Neutrophil (primary cell): ENCODE results near the gene RAB6B.

Experiments
- H3K27ac ChIP-seq: fragments of 200-600 bp; sonication (generic); 2 replicates; pipeline ENCODE4 v1.5.1; 2016; ENCODE audit warnings: mild to moderate bottlenecking, moderate library complexity
- H3K27me3 ChIP-seq: fragments of 200-600 bp; sonication (generic); 2 replicates; pipeline ENCODE4 v1.6.0; 2016; ENCODE audit warnings: mild to moderate bottlenecking
- H3K36me3 ChIP-seq: fragments of 200-600 bp; sonication (generic); 2 replicates; pipeline ENCODE4 v1.5.1; 2017
- H3K4me1 ChIP-seq, 2 experiments: fragments of 200-600 bp in 1 of 2; sonication (generic) in 1 of 2; 1 replicate in 1 of 2; 2 replicates in 1 of 2; pipeline versions ENCODE4 v1.5.1 to v1.6.1; 2013 to 2016; ENCODE audit warnings: low read depth in 1 of 2, low read length in 1 of 2, mild to moderate bottlenecking in 1 of 2, moderate library complexity in 1 of 2; ENCODE audit not compliant: control insufficient read depth in 1 of 2, insufficient read depth in 1 of 2
- H3K4me3 ChIP-seq, 2 experiments: fragments of 200-600 bp in 1 of 2; sonication (generic) in 1 of 2; 1 replicate in 1 of 2; 2 replicates in 1 of 2; pipeline ENCODE4 v1.5.1; 2013 to 2016; ENCODE audit warnings: low read depth in 1 of 2, low read length in 1 of 2, mild to moderate bottlenecking in 1 of 2, moderate library complexity in 1 of 2
- H3K9me3 ChIP-seq: fragments of 200-600 bp; sonication (generic); 2 replicates; pipeline ENCODE4 v1.5.1; 2016
- TF ChIP-seq, protein P1 (sequence below): fragments of 200-600 bp; sonication (generic); IDR thresholded peaks from 2 replicates; pipeline ENCODE4 v1.5.1; 2016; ENCODE audit warnings: antibody characterized with exemption

RAB6B gene

DNA sequence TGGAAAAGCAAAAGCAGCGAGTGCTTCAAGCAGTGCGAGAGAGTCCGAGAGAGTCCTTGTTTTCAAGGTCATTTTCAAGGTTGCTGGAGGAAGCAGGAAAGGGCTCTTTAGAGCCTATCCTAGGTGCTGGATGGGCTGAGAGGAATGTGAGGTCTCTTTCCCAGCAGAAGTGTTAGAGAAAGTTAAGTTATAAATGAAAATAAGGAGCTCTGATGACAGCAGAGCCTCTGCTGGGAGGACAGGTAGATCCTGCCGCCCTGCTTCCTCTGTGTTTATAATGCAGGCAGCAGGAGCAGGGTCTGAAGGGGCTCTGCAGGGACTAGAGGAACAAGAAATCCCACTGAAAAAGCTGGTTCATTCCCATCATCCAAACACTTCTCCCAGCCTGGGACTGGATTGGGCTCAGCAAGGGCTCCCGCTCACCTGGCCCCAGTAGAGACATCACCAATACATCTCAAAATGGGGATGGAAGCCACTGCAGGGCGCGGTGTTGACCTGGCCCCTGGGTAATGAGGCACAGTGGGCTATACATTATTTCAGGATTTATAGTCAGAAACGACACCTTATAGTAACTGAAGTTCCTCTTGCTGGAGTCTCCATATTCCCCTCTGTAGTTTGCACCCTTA lies 41.5 kb upstream of the RAB6B start:
- H3K4me1 ChIP-seq, result no peaks in the 10 kb centered on the region
- TF ChIP-seq, protein P1, sequence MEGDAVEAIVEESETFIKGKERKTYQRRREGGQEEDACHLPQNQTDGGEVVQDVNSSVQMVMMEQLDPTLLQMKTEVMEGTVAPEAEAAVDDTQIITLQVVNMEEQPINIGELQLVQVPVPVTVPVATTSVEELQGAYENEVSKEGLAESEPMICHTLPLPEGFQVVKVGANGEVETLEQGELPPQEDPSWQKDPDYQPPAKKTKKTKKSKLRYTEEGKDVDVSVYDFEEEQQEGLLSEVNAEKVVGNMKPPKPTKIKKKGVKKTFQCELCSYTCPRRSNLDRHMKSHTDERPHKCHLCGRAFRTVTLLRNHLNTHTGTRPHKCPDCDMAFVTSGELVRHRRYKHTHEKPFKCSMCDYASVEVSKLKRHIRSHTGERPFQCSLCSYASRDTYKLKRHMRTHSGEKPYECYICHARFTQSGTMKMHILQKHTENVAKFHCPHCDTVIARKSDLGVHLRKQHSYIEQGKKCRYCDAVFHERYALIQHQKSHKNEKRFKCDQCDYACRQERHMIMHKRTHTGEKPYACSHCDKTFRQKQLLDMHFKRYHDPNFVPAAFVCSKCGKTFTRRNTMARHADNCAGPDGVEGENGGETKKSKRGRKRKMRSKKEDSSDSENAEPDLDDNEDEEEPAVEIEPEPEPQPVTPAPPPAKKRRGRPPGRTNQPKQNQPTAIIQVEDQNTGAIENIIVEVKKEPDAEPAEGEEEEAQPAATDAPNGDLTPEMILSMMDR, result no peak
- H3K36me3 ChIP-seq, result no peaks in the 10 kb centered on the region
- no peak overlapping the region for H3K4me3 ChIP-seq
- H3K27ac ChIP-seq, result no peak overlapping the region
- no peaks in the 10 kb centered on the region for H3K9me3 ChIP-seq
- peaks cover 2% of the 10 kb centered on the region for H3K27me3 ChIP-seq

DNA sequence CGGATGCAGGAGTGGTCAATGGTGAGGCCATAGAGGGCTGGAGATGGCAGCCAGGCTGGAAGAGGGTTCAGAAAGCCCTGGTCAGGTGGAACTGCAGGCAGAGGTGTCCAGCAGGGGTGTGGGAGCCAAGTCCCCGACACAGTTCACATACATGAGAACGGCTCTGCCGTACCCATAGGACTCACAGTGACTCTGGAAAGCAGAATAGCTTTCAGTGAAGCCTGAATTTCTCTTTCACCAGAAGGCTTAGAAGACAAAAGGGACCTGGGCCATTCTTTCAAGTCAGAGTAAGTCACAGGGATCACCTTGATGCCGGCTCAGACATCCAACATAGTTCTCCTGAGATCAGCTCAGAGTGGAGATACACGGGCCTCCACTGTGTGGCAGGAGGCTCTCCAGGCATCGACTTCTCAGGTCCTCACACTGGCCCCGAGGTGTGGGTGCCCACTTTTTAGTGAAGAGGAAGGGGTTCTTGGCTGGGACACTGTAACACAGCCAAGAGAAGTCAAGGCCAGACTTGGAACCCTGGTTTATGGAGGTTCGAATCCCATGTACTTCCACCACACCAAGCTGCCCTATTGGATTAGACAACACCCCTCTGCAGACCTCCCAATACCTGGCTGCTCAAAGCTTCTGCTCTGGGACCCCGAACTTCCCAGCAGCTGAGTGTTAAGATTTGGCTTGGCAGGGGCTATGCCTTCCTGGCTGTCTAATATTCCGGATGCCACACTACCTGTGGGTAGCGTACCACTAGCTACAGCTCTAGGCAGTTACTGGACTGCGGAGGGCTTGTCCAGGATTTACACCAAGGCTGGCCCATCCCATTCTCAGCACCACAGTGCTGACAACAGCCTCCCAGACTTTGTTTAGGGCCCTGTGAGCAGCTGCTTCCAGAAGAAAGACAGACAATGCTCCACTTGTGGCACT lies 40.4 kb upstream of the RAB6B start:
- no peaks in the 10 kb centered on the region for H3K9me3 ChIP-seq
- no peaks in the 10 kb centered on the region for H3K27me3 ChIP-seq
- no peak overlapping the region for H3K27ac ChIP-seq
- no peaks in the 10 kb centered on the region for H3K36me3 ChIP-seq
- no peaks in the 10 kb centered on the region for H3K4me1 ChIP-seq
- no peak overlapping the region for H3K4me3 ChIP-seq
- TF ChIP-seq, protein P1, result no peak

DNA sequence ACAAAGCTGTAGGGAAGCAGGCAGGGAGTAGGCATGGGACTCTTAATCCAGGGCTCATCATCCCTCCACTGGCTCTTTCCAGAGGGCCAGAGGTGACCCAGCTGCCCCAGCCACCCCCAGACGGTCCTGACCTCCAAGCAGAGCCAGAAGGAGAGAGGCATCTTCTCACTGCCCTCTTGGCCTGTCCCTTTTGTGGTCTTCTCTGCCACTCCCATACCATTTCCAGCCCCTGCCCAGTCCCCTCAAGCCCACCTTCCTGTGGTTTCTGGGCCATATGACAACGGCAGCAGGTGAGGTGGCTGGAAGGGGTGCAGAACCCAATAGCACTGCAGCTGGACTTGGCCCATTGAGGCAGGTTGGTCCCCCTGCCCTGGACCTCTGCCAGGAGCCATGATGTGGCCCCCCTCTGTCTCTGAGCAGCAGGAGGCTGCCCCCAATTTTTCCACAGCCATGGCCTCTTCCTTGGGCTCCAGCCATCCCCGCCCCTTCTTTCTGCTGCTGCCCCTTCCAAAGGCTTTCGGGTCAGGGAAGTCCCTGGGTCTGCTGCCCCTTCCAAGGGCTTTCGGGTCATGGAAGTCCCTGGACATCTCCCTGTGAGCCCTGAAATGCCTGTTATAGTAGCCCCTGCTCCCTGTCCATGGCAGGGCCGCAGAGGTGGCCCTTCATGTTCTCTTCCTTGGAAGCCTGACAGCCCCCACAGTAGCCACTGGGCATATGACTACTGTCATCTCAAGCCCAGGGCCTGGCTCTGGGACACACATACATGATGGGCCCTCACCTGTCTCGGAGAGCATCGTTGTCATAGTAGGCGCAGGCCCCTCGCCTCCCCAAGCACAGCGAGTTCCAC lies 39.5 kb upstream of the RAB6B start:
- H3K9me3 ChIP-seq, result no peaks in the 10 kb centered on the region
- TF ChIP-seq, protein P1, result no peak
- no peak overlapping the region for H3K27ac ChIP-seq
- no peak overlapping the region for H3K4me3 ChIP-seq
- no peaks in the 10 kb centered on the region for H3K27me3 ChIP-seq
- H3K36me3 ChIP-seq, result no peaks in the 10 kb centered on the region
- no peaks in the 10 kb centered on the region for H3K4me1 ChIP-seq

DNA sequence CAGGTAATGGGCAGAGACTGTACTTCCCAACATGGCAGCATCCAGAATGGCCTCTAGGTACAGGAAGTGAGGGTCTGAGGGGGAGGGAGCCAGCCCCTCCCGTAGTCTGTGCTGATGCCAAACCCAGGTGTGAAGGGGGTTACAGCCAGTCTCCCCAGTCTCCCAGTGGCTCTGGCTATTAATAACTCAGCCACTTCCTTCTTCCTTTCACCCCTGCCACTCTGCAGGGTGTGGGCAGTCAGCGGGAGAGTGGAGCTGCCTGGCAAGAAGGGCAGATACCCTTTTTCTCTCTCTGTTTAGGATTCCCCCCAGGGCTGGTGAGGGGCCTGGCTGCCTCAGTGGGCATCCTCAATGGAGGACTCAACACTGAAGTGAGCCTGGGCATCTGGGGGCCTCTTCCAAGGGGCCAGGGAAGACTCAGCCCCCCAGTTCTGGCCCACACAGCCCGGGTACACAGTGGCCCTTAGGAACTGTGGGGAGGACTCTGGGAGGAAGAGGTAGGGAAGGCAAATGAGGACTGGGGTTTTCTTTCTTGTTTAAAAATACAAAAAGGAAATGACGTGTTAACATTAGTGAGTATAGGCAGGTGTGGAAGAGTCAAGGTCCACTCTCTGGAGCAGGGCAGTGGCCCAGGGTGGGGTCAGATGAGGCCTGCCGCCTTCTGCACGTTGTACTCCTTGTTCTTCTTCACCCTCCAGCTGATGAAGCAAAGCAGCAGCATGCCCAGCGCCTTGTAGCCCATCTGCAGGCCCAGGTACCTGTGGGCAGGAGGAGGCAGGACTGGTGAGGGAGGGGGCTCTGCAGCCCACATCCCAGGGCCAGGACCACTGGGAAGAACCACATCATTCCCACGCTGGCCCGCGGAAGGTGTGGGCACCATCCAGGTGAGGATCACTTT lies 38.6 kb upstream of the RAB6B start:
- TF ChIP-seq, protein P1, result no peak
- no peak overlapping the region for H3K4me3 ChIP-seq

More for the DNA sequence above, 38.6 kb upstream of the RAB6B start:
- H3K27me3 ChIP-seq, result peaks cover 5% of the 10 kb centered on the region
- no peaks in the 10 kb centered on the region for H3K9me3 ChIP-seq
- no peak overlapping the region for H3K27ac ChIP-seq
- H3K4me1 ChIP-seq, result no peaks in the 10 kb centered on the region
- no peaks in the 10 kb centered on the region for H3K36me3 ChIP-seq
